SK-N-SH (cell line): ENCODE results near the gene RBM20.

Experiments
- EZH2phosphoT487 ChIP-seq: fragments of 200-600 bp; sonication (generic); IDR thresholded peaks from 2 replicates; pipeline ENCODE4 v1.6.1; 2017; ENCODE audit warnings: low read depth, mixed run types, mild to moderate bottlenecking, antibody characterized with exemption, moderate library complexity, borderline replicate concordance
- FOXJ3 ChIP-seq: sonication (generic); formaldehyde crosslinking; IDR thresholded peaks from 2 replicates; pipeline ENCODE4 v1.5.1; 2020; ENCODE audit warnings: mild to moderate bottlenecking, missing genetic modification reagents
- JUND ChIP-seq: IDR thresholded peaks from 2 replicates; pipeline ENCODE4 v1.4.0; 2012
- MXI1 ChIP-seq: IDR thresholded peaks from 2 replicates; pipeline ENCODE4 v1.6.1; 2012; ENCODE audit warnings: mild to moderate bottlenecking, low read depth, low read length, improper control_type of control experiment
- NFIC ChIP-seq: IDR thresholded peaks from 2 replicates; pipeline ENCODE4 v1.4.0; 2012; ENCODE audit warnings: borderline replicate concordance
- PBX3 ChIP-seq: IDR thresholded peaks from 2 replicates; pipeline ENCODE4; 2012
- POLR2AphosphoS5 ChIP-seq: IDR thresholded peaks from 2 replicates; pipeline ENCODE4 v1.6.1; 2012; ENCODE audit warnings: low read depth, low read length
- RFX5 ChIP-seq: IDR thresholded peaks from 2 replicates; pipeline ENCODE4 v1.6.1; 2012; ENCODE audit warnings: mild to moderate bottlenecking, improper control_type of control experiment, low read length
- SMC3 ChIP-seq: IDR thresholded peaks from 2 replicates; pipeline ENCODE4 v1.6.1; 2012; ENCODE audit warnings: low read depth, low read length, improper control_type of control experiment
- TEAD4 ChIP-seq: IDR thresholded peaks from 2 replicates; pipeline ENCODE4 v1.4.0; 2012; ENCODE audit warnings: mild to moderate bottlenecking, borderline replicate concordance; ENCODE audit not compliant: insufficient read depth
- USF1 ChIP-seq: IDR thresholded peaks from 2 replicates; pipeline ENCODE4 v1.4.0; 2012; ENCODE audit warnings: low read depth, borderline replicate concordance
- TF ChIP-seq, protein P1 (sequence below): fragments of 200-600 bp; sonication (generic); IDR thresholded peaks from 2 replicates; pipeline ENCODE4 v1.6.1; 2017; ENCODE audit warnings: antibody characterized with exemption, mild to moderate bottlenecking, moderate library complexity
- TF ChIP-seq, protein P2 (sequence below): IDR thresholded peaks from 2 replicates; pipeline ENCODE4 v1.6.1; 2012; ENCODE audit warnings: mild to moderate bottlenecking, low read depth, low read length, moderate library complexity
- TF ChIP-seq, protein P3 (sequence below): IDR thresholded peaks from 2 replicates; pipeline ENCODE4 v1.4.0; 2012; ENCODE audit warnings: low read depth, borderline replicate concordance

DNA sequence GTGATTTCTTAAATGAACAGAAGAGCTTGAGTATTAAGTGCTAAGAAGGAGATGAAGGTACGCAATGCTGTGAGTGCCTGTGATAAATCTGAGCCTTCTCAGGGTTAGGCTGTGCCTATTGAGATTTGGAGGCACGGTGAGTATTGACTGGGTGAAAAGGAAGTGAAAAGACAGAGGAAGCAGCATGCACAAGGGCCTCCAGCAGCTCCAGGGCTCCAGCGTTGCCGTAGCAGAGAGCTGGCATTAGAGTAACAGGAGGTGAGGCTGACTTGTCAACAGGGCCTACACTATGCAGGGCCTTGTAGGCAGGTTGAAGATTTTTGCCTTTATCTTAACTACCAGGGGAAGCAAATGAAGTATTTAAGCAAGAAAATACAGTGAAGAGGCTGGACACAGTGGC is 173.5 kb downstream of the RBM20 start:
- TF ChIP-seq, protein P1, sequence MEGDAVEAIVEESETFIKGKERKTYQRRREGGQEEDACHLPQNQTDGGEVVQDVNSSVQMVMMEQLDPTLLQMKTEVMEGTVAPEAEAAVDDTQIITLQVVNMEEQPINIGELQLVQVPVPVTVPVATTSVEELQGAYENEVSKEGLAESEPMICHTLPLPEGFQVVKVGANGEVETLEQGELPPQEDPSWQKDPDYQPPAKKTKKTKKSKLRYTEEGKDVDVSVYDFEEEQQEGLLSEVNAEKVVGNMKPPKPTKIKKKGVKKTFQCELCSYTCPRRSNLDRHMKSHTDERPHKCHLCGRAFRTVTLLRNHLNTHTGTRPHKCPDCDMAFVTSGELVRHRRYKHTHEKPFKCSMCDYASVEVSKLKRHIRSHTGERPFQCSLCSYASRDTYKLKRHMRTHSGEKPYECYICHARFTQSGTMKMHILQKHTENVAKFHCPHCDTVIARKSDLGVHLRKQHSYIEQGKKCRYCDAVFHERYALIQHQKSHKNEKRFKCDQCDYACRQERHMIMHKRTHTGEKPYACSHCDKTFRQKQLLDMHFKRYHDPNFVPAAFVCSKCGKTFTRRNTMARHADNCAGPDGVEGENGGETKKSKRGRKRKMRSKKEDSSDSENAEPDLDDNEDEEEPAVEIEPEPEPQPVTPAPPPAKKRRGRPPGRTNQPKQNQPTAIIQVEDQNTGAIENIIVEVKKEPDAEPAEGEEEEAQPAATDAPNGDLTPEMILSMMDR: no peak
- TF ChIP-seq FOXJ3: no peak
- TF ChIP-seq, protein P2, sequence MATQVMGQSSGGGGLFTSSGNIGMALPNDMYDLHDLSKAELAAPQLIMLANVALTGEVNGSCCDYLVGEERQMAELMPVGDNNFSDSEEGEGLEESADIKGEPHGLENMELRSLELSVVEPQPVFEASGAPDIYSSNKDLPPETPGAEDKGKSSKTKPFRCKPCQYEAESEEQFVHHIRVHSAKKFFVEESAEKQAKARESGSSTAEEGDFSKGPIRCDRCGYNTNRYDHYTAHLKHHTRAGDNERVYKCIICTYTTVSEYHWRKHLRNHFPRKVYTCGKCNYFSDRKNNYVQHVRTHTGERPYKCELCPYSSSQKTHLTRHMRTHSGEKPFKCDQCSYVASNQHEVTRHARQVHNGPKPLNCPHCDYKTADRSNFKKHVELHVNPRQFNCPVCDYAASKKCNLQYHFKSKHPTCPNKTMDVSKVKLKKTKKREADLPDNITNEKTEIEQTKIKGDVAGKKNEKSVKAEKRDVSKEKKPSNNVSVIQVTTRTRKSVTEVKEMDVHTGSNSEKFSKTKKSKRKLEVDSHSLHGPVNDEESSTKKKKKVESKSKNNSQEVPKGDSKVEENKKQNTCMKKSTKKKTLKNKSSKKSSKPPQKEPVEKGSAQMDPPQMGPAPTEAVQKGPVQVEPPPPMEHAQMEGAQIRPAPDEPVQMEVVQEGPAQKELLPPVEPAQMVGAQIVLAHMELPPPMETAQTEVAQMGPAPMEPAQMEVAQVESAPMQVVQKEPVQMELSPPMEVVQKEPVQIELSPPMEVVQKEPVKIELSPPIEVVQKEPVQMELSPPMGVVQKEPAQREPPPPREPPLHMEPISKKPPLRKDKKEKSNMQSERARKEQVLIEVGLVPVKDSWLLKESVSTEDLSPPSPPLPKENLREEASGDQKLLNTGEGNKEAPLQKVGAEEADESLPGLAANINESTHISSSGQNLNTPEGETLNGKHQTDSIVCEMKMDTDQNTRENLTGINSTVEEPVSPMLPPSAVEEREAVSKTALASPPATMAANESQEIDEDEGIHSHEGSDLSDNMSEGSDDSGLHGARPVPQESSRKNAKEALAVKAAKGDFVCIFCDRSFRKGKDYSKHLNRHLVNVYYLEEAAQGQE: no peak
- TF ChIP-seq JUND: no peak
- TF ChIP-seq MXI1: no peak
- TF ChIP-seq NFIC: no peak
- no peak for TF ChIP-seq POLR2AphosphoS5
- TF ChIP-seq TEAD4: no peak
- TF ChIP-seq, protein P3, sequence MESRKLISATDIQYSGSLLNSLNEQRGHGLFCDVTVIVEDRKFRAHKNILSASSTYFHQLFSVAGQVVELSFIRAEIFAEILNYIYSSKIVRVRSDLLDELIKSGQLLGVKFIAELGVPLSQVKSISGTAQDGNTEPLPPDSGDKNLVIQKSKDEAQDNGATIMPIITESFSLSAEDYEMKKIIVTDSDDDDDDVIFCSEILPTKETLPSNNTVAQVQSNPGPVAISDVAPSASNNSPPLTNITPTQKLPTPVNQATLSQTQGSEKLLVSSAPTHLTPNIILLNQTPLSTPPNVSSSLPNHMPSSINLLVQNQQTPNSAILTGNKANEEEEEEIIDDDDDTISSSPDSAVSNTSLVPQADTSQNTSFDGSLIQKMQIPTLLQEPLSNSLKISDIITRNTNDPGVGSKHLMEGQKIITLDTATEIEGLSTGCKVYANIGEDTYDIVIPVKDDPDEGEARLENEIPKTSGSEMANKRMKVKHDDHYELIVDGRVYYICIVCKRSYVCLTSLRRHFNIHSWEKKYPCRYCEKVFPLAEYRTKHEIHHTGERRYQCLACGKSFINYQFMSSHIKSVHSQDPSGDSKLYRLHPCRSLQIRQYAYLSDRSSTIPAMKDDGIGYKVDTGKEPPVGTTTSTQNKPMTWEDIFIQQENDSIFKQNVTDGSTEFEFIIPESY: no peak
- TF ChIP-seq SMC3: no peak
- TF ChIP-seq EZH2phosphoT487: no peak
- TF ChIP-seq PBX3: no peak
- TF ChIP-seq USF1: no peak
- TF ChIP-seq RFX5: no peak
